HG03342 (cell line): ENCODE measurements around the gene SSX4.
"Not testable (repeated sequence)": the region's sequence is repeated elsewhere in the genome, so short reads cannot be mapped to it uniquely, and the experiment has no call there.

Source experiments
- ATAC-seq: cut with Tn5 transposase; IDR thresholded peaks from one replicate; pipeline ENCODE4 v1.9.1; 2021; ENCODE audit warnings: mild to moderate bottlenecking, moderate library complexity; ENCODE audit not compliant: unreplicated experiment

SSX4 gene, protein sequence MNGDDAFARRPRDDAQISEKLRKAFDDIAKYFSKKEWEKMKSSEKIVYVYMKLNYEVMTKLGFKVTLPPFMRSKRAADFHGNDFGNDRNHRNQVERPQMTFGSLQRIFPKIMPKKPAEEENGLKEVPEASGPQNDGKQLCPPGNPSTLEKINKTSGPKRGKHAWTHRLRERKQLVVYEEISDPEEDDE

DNA sequence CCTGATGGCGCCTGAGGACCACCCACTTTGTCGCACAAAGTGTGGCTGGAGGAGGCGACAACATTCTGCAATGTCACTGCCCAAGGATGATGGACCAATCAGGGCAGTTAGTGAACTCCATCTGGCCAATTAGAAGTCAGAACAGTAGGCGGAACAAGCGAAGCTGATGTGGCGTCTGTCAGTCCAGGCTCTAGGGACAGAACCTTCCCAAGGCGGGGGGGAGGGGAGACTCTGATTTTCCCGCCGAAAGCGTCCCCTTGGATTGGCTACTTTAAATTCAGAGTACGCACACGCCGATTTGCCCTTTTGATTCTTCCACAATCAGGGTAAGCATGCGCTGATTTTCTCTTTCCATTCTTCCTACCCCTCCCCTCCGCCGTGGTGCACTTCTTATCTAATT is at the start of gene SSX4:
SSX4 (plus strand) TSS at position 301 of the 400 bp plus-strand sequence. CDS start 515 bp downstream, outside the sequence.
- not testable (repeated sequence) for ATAC-seq

DNA sequence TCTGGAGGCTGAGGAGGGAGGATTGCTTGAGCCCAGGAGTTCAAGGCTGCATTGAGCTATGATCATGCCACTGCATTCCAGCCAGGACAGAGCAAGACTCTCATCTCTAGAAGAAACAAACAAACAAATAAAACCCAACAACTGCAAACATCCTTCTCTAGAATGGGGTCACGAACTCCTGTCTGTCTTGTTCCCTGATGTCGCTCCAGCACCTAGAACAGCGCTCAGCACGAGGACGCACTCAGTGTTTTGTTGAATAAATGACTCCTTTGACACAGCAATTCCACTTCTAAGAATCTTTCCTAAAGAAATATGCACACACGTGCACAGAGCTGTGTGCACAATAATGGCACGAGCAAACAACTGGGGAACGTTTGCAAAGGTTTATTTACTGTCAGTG is 37.3 kb upstream of the SSX4 start:
- not testable (repeated sequence) for ATAC-seq

DNA sequence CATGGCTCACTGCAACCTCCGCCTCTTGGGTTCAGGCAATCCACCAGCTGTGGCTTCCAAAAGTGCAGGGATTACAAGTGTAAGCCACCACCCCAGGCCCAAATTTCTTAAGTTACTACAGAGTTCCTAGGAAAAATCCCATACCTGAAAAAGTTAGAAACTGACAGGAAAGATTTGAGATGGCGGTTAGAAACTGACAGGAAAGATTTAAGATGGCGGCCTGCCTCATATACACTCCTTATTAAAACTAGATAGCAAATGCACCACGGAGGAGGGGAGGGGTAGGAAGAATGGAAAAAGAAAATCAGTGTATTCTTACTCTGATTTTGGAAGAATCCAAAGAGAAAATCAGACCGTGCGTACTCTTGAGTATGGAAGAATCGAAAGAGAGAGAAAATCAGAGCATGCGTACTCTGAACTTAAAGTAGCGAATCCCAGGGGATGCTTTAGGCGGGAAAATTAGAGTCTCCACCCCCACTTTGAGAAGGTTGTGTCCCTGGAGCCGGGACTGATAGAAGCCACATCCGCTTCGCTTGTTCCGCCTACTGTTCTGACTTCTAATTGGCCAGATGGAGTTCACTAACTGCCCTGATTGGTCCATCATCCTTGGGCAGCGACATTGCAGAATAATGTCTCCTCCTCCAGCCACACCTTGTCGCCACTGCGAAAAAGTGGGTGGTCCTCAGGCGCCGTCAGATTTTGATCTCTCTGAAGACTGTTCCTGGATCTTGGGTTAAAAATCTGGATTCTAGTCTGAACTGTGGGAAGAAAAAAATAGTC is 26.8 kb upstream of the SSX4 start, which contains the start of gene SSX3:
SSX3 (minus strand) TSS at position 389 of the 780 bp plus-strand sequence. CDS start 1,454 bp downstream, outside the sequence.
- not testable (repeated sequence) for ATAC-seq

DNA sequence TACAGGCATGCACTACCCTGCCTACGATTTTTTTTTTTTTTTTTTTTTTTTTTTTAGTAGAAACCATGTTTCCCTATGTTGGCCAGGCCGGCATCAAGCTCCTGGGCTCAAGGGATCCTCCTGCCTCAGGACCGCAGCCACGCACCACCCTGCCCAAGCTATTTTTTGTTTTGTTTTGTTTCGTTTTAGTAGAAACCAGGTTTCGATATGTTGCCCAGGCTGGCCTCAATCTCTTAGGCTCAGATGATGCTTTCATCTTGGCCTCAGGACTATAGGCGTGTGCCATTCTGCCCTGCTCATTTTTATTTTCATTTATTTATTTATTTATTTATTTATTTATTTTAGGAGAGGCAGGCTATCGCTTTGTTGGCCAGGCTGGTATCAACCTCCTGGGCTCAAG is 25.7 kb upstream of the SSX4 start:
- no peak for ATAC-seq

DNA sequence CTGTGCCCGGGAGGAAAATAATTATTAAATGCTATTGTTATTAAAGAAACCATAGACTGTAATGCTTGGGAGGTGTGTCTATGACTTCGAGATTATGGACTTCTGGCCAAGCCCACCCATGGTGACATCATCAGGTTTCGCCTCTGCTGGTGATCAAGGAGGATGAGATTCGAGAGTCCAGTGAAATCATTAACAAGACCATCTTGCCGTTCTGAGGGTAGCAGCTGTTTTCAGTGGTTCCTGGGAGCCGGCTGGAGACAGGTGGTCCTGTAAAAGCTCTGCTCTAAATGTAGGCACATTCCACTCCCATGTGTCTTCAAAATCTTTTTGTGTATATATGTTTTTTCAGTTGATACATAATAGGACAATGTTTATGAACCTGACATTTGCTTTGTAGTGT is 24.1 kb upstream of the SSX4 start:
- ATAC-seq = not testable (repeated sequence)

DNA sequence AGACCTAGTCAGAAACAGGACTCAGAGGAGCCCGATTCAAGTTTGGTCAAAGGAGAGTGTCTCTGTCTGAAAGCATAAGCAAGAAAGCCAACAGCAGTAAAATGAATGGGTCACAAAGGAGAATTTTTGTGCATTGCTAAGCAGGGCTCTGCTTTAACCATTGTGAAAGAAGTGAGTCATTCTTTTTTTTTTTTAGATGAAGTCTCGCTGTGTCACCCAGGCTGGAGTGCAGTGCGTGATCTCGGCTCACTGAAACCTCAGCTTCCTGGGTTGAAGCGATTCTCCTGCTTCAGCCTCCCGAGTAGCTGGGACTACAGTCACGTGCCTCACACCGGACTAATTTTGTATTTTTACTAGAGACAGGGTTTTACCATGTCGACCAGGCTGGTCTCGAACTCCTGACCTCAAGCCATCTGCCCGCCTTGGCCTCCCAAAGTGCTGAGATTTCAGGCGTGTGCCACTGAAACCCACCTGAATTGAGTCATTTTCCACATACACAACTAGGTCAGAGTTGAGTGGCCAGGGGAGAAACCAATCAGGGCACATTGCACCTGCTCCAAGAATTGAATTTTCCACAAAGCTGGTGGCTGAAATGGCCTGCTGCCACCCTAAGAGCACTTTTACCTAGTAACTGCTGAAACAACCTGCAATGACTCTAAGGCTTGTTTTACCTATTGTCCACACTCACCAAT is 15.5 kb upstream of the SSX4 start:
- ATAC-seq = not testable (repeated sequence)

DNA sequence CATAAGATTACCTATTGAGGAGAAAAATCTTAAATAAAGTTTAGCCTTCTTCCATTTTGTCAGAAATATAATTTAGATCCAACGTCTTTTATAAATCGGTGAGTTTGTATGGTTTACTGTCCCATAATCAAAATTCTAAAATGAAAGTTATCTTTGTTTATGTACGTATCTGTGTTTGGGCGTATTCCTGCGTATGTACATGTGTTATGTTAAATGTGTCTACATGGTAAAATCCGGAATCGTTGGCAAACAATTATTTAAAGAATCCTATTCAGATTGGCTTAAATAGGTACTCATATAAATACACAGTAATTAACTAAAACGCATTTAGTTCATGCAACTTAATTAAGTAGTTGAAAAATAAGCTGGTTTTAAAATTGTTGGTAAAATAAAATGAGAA is 12.9 kb upstream of the SSX4 start:
- not testable (repeated sequence) for ATAC-seq

DNA sequence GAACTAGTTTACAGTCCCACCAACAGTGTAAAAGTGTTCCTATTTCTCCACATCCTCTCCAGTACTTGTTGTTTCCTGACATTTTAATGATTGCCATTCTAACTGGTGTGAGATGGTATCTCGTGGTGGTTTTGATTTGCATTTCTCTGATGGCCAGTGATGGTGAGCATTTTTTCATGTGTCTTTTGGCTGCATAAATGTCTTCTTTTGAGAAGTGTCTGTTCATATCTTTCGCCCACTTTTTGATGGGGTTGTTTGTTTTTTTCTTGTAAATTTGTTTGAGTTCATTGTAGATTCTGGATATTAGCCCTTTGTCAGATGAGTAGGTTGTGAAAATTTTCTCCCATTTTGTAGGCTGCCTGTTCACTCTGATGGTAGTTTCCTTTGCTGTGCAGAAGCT is 13.6 kb downstream of the SSX4 start:
- ATAC-seq = not testable (repeated sequence)

DNA sequence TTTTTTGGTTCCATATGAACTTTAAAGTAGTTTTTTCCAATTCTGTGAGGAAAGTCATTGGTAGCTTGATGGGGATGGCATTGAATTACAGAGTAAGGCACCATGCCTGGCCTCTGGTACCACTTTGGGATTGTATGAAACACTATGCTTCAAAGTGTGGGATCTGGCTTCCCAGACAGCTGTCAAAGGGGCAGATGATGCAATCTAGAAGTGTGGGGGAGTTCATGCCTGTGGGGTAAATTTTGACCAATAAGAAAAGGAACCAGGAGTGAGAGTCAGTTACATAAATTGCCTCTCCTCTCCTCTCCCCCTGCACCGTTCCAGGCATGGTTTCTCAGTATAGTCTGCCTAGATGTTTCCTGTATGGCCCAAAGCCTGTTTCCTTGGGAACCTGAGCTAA is 14.5 kb downstream of the SSX4 start:
- not testable (repeated sequence) for ATAC-seq

DNA sequence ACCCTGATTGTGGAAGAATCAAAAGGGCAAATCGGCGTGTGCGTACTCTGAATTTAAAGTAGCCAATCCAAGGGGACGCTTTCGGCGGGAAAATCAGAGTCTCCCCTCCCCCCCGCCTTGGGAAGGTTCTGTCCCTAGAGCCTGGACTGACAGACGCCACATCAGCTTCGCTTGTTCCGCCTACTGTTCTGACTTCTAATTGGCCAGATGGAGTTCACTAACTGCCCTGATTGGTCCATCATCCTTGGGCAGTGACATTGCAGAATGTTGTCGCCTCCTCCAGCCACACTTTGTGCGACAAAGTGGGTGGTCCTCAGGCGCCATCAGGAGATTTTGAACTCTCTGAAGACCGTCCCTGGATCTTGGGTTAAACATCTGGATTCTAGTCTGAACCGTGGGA is 28.5 kb downstream of the SSX4 start, which contains the start of gene SSX4B:
SSX4B (minus strand) TSS at position 101 of the 400 bp plus-strand sequence. CDS start 588 bp downstream, outside the sequence.
- ATAC-seq = not testable (repeated sequence)

DNA sequence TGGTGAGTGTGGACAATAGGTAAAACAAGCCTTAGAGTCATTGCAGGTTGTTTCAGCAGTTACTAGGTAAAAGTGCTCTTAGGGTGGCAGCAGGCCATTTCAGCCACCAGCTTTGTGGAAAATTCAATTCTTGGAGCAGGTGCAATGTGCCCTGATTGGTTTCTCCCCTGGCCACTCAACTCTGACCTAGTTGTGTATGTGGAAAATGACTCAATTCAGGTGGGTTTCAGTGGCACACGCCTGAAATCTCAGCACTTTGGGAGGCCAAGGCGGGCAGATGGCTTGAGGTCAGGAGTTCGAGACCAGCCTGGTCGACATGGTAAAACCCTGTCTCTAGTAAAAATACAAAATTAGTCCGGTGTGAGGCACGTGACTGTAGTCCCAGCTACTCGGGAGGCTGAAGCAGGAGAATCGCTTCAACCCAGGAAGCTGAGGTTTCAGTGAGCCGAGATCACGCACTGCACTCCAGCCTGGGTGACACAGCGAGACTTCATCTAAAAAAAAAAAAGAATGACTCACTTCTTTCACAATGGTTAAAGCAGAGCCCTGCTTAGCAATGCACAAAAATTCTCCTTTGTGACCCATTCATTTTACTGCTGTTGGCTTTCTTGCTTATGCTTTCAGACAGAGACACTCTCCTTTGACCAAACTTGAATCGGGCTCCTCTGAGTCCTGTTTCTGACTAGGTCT is 43.8 kb downstream of the SSX4 start:
- ATAC-seq = not testable (repeated sequence)

DNA sequence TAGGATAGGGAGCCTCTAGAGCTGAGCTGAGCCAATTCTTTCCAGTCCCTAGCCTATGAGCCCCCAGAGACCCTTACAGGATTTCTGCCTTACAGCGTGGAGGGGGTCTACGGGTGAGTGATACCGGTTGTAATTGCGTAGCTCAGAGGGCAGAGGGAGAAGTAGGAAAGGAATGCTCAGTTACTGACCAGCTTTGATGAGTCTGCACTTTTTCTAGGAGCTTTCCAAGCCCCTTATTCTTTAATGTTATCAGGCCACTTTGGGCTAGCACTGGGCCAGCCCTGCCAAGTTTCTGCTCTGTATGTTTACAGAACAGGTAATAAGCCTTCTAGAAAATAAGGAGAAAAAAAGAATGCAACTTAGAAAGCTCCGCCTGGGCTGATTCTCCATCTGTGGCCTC is 46.3 kb downstream of the SSX4 start:
- ATAC-seq = not testable (repeated sequence)

DNA sequence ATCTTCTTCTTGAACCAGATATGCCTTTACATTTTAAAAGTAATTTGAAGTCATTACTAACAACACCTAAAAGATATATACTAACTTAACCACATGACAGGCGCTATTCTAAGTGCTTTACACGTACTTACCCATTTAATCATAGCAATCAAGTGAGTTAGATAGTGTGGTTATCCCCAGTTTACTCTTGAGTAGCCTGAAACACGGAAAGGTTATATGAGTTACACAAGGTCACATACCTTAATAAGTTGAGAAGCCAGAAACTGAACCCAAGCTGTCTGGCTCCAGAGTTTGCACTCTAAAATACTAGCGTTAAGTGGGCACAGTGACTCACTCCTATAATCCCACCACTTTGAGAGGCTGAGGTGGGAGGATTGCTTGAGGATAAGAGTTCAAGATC is 46.8 kb downstream of the SSX4 start:
- ATAC-seq = not testable (repeated sequence)

DNA sequence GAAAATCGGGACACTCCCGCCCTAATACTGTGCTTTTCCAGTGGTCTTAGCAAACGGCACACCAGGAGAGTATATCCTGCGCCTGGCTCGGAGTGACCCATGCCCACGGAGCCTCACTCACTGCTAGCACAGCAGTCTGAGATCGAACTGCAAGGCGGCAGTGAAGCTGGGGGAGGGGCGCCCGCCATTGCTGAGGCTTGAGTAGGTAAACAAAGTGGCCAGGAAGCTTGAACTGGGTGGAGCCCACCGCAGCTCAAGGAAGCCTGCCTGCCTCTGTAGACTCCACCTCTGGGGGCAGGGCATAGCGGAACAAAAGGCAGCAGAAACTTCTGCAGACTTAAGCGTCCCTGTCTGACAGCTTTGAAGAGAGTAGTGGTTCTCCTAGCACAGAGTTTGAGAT is 50.4 kb downstream of the SSX4 start:
- ATAC-seq = not testable (repeated sequence)
